ENCODE measurements around the gene PCOLCE2. TPM values are rescaled to one million over a fixed set of nuclear protein-coding genes. Genes with fewer than 3 reads are reported as not detected.

PCOLCE2 gene
- total and polyA plus RNA-seq, 2 donors (not counting 3 experiments of a cell fraction or from before 2014, with no cell fraction given) = not detected

GRCh38 chr3:142787719-142788118 is 101.2 kb downstream of the PCOLCE2 start:
- no peak for DNase-seq (ENCODE audit: low read depth, low spot score)
- Histone ChIP-seq H3K9me3 (replicated peaks; ENCODE audit: control insufficient read depth, insufficient read depth, low read length) (no peaks in the 10 kb centered on the region), H3K27ac (ENCODE audit: insufficient read depth, low read depth, low read length) (no peak overlapping the region), H3K4me1 (ENCODE audit: control insufficient read depth, extremely low read depth, insufficient read depth, low read length) (no peaks in the 10 kb centered on the region), H3K79me2 (ENCODE audit: control insufficient read depth, insufficient read depth, low read length) (no peaks in the 10 kb centered on the region), H3K9me1 (replicated peaks; ENCODE audit: control insufficient read depth, extremely low read depth, insufficient read depth, low read length) (no peaks in the 10 kb centered on the region), H3K4me2 (ENCODE audit: insufficient read depth, low read length) (no peak overlapping the region), H3K4me3 (replicated peaks in 1 of 3; ENCODE audit: insufficient read depth in 1 of 3, low read depth in 1 of 3, low read length in 3 of 3) (no peak overlapping the region), H3K36me3 (ENCODE audit: control insufficient read depth in 2 of 2, extremely low read depth in 1 of 2, insufficient read depth in 2 of 2, low read length in 2 of 2) (no peaks in the 10 kb centered on the region), H3K9ac (replicated peaks; ENCODE audit: extremely low read depth, insufficient read depth, low read length) (no peak overlapping the region), H4K20me1 (replicated peaks; ENCODE audit: control insufficient read depth, extremely low read depth, insufficient read depth, low read length) (no peaks in the 10 kb centered on the region), H2AFZ (ENCODE audit: low read depth, low read length) (no peak overlapping the region), H3K27me3 (ENCODE audit: control insufficient read depth in 2 of 2, insufficient read depth in 2 of 2, low read length in 2 of 2) (no peaks in the 10 kb centered on the region)
- dilution Hi-C loops (cut with MboI; ENCODE audit: extremely low pct_ligation_motif_present, low sequenced_read_pairs) = no loop called here
- ChIA-PET CTCF (interaction anchor here (0.6 to 1.2 kb wide), 4 partner anchors 12 to 56 kb away, joined by 3 to 5 read pairs (median 3); no protein-coding TSS in a partner anchor), POLR2A (no interaction called here)
- TF ChIP-seq MYC (IDR thresholded peaks at IDR 0.05; ENCODE audit: low read depth, low read length) (no peak), EZH2 (IDR thresholded peaks at IDR 0.05; ENCODE audit: borderline replicate concordance, low read depth, low read length, severe bottlenecking) (no peak), JUN (IDR thresholded peaks at IDR 0.05; ENCODE audit: borderline replicate concordance, insufficient read depth, insufficient read length, low read depth) (no peak), POLR2A (IDR thresholded peaks at IDR 0.05; ENCODE audit: low read depth, low read length) (no peak), FOS (IDR thresholded peaks at IDR 0.05; ENCODE audit: borderline replicate concordance, insufficient read depth, low read length) (no peak), GATA2 (IDR thresholded peaks at IDR 0.05; ENCODE audit: insufficient read depth, insufficient read length, low read depth, low read length) (no peak), POLR2AphosphoS5 (IDR thresholded peaks at IDR 0.05; ENCODE audit: insufficient read depth, low read depth, low read length) (no peak)
- TF ChIP-seq, protein P1, sequence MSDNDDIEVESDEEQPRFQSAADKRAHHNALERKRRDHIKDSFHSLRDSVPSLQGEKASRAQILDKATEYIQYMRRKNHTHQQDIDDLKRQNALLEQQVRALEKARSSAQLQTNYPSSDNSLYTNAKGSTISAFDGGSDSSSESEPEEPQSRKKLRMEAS (IDR thresholded peaks at IDR 0.05; ENCODE audit: insufficient read depth, insufficient read length) = no peak
- TF ChIP-seq, protein P2, sequence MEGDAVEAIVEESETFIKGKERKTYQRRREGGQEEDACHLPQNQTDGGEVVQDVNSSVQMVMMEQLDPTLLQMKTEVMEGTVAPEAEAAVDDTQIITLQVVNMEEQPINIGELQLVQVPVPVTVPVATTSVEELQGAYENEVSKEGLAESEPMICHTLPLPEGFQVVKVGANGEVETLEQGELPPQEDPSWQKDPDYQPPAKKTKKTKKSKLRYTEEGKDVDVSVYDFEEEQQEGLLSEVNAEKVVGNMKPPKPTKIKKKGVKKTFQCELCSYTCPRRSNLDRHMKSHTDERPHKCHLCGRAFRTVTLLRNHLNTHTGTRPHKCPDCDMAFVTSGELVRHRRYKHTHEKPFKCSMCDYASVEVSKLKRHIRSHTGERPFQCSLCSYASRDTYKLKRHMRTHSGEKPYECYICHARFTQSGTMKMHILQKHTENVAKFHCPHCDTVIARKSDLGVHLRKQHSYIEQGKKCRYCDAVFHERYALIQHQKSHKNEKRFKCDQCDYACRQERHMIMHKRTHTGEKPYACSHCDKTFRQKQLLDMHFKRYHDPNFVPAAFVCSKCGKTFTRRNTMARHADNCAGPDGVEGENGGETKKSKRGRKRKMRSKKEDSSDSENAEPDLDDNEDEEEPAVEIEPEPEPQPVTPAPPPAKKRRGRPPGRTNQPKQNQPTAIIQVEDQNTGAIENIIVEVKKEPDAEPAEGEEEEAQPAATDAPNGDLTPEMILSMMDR (IDR thresholded peaks at IDR 0.05; ENCODE audit: extremely low read depth in 1 of 2, insufficient read depth in 1 of 2, low read depth in 1 of 2, low read length in 2 of 2) = no peak
- intact Hi-C loops (cut with micrococcal nuclease) = no loop called here
- no peak for FAIRE-seq
- BruUV-seq (replicated peaks) = no TSS peak

All from endothelial cell of umbilical vein (primary cell).